HepG2 (cell line): ENCODE results near the gene PTGER4. TPM values are rescaled to one million over a fixed set of nuclear protein-coding genes. Genes with fewer than 3 reads are reported as not detected.

Experiments used
- ATAC-seq: fragments of 200-7000 bp; cut with Tn5 transposase; 3 replicates; pipeline ENCODE4 v1.9.1; 2020; ENCODE audit warnings: mild to moderate bottlenecking, moderate library complexity
- BruUV-seq: library from RNA; stranded (reverse); fragments of 400-500 nt; replicated peaks from 2 replicates; lab custom pipeline; 2021; lab: Mats Ljungman, UMichigan
- CTCF ChIA-PET: fragments of 300-600 bp; formaldehyde crosslinking; extraction: SDS; loops from one replicate; lab custom pipeline; 2021; ENCODE audit warnings: low total read pairs, inconsistent platforms, low intra/inter-chr PET ratio; lab: Yijun Ruan, JAX
- POLR2A ChIA-PET: fragments of 350-600 bp; sonication (Branson Sonifier 250); formaldehyde crosslinking; loops from one replicate; lab custom pipeline; 2020; ENCODE audit warnings: antibody characterized with exemption, inconsistent platforms; lab: Yijun Ruan, JAX
- DNase-seq: peaks from one replicate; pipeline ENCODE4 v3.0.0-alpha.2; 2015; ENCODE audit warnings: low spot score
- FAIRE-seq: peaks from 3 replicates; lab custom pipeline; 2011; peaks lifted over from hg19 to GRCh38; lab: Jason Lieb, UNC
- H2AFZ ChIP-seq: one replicate; pipeline ENCODE4 v1.6.1; 2011; ENCODE audit warnings: low read length, inconsistent platforms
- H3K27ac ChIP-seq: fragments of 300-600 bp; 3 replicates; pipeline ENCODE4 v1.8.0; 2011; ENCODE audit warnings: mixed run types, mild to moderate bottlenecking, mixed read lengths, low read length, inconsistent platforms; ENCODE audit not compliant: insufficient read depth; ENCODE audit errors: extremely low read length
- H3K27me3 ChIP-seq, 2 experiments: fragments of 200-600 bp in 1 of 2; 2 replicates in 1 of 2; 3 replicates in 1 of 2; pipeline versions ENCODE4 v1.6.0 to v1.8.0; 2011; ENCODE audit warnings: low read length in 2 of 2, mild to moderate bottlenecking in 2 of 2, moderate library complexity in 2 of 2, inconsistent platforms in 1 of 2; ENCODE audit not compliant: insufficient read depth in 2 of 2, control insufficient read depth in 1 of 2
- H3K36me3 ChIP-seq, 2 experiments: fragments of 200-600 bp in 1 of 2; replicated peaks in 1 of 2; 2 replicates in 1 of 2; 3 replicates in 1 of 2; pipeline versions ENCODE4 v1.5.1 to v1.8.0; 2011; ENCODE audit warnings: low read length in 2 of 2, inconsistent platforms in 1 of 2; ENCODE audit not compliant: insufficient read depth in 2 of 2, control insufficient read depth in 1 of 2
- H3K4me1 ChIP-seq: 2 replicates; pipeline ENCODE4 v1.5.1; 2012; ENCODE audit warnings: low read length, inconsistent platforms; ENCODE audit not compliant: insufficient read depth
- H3K4me2 ChIP-seq: 2 replicates; pipeline ENCODE4 v1.6.0; 2011; ENCODE audit warnings: low read depth, low read length, inconsistent platforms
- H3K4me3 ChIP-seq, 3 experiments: fragments of 200-600 bp in 1 of 3; sonication (generic), shearing (Covaris generic) in 1 of 3; replicated peaks in 1 of 3; 2 replicates each; pipeline ENCODE4 v1.5.1; 2011 to 2016; ENCODE audit warnings: low read length in 3 of 3, inconsistent platforms in 2 of 3, low read depth in 2 of 3, mild to moderate bottlenecking in 2 of 3, control low read depth in 1 of 3, mixed read lengths in 1 of 3; ENCODE audit not compliant: insufficient read depth in 1 of 3
- H3K79me2 ChIP-seq: one replicate; pipeline ENCODE4 v1.6.1; 2011; ENCODE audit warnings: low read length, inconsistent platforms; ENCODE audit not compliant: insufficient read depth
- H3K9ac ChIP-seq: 2 replicates; pipeline ENCODE4 v1.6.0; 2011; ENCODE audit warnings: mild to moderate bottlenecking, low read depth, low read length, inconsistent platforms; ENCODE audit not compliant: insufficient read depth
- H3K9me3 ChIP-seq: 2 replicates; pipeline ENCODE4 v1.5.1; 2012; ENCODE audit warnings: mild to moderate bottlenecking, low read length
- H4K20me1 ChIP-seq: 2 replicates; pipeline ENCODE4 v1.6.0; 2011; ENCODE audit warnings: inconsistent platforms, mild to moderate bottlenecking, low read length, moderate library complexity; ENCODE audit not compliant: insufficient read depth
- ATF2 ChIP-seq: sonication (generic); formaldehyde crosslinking; IDR thresholded peaks from 2 replicates; pipeline ENCODE4 v1.4.0; 2020; ENCODE audit warnings: missing genetic modification reagents
- BORCS8-MEF2B ChIP-seq: sonication (generic); formaldehyde crosslinking; IDR thresholded peaks from 2 replicates; pipeline ENCODE4 v1.8.0; 2022; ENCODE audit warnings: mild to moderate bottlenecking, missing genetic modification reagents
- FOXK2 ChIP-seq: fragments of 450-650 bp; IDR thresholded peaks from 2 replicates; pipeline ENCODE4 v1.6.1; 2016
- HDAC2 ChIP-seq: sonication (generic); formaldehyde crosslinking; IDR thresholded peaks from 2 replicates; pipeline ENCODE4 v1.4.0; 2020; ENCODE audit warnings: missing genetic modification reagents
- IKZF1 ChIP-seq: fragments of 450-650 bp; IDR thresholded peaks from 2 replicates; pipeline ENCODE4 v1.7.1; 2016
- LCORL ChIP-seq, 2 experiments: fragments of 450-650 bp in 1 of 2; sonication (generic) in 1 of 2; formaldehyde crosslinking in 1 of 2; IDR thresholded peaks; 2 replicates each; pipeline versions ENCODE4 v1.5.0 to v1.6.1; 2017 to 2020; ENCODE audit warnings: antibody characterized with exemption in 1 of 2, missing genetic modification reagents in 1 of 2
- MIER3 ChIP-seq: IDR thresholded peaks from 2 replicates; pipeline ENCODE4 v1.6.1; 2016; ENCODE audit warnings: missing compliant biosample characterization, borderline replicate concordance
- NR2F2 ChIP-seq: IDR thresholded peaks from 2 replicates; pipeline ENCODE4 v1.6.1; 2012; ENCODE audit warnings: low read depth, inconsistent platforms, borderline replicate concordance
- SMAD3 ChIP-seq: sonication (generic); formaldehyde crosslinking; IDR thresholded peaks from 2 replicates; pipeline ENCODE4 v1.4.0; 2020; ENCODE audit warnings: missing genetic modification reagents
- SNAPC5 ChIP-seq: sonication (generic); formaldehyde crosslinking; IDR thresholded peaks from 2 replicates; pipeline ENCODE4 v1.8.1; 2023; ENCODE audit warnings: mild to moderate bottlenecking, missing genetic modification reagents, borderline replicate concordance
- SNRNP70 ChIP-seq: fragments of 200-400 bp; formaldehyde crosslinking; IDR thresholded peaks from 2 replicates; pipeline ENCODE4 v1.6.1; 2017; ENCODE audit warnings: mild to moderate bottlenecking, low read depth, low read length, moderate library complexity
- ZBTB7B ChIP-seq: sonication (generic); formaldehyde crosslinking; IDR thresholded peaks from 2 replicates; pipeline ENCODE4 v1.4.0; 2020; ENCODE audit warnings: missing genetic modification reagents
- ZNF317 ChIP-seq: sonication (generic); formaldehyde crosslinking; IDR thresholded peaks from 2 replicates; pipeline ENCODE4 v1.5.0; 2020; ENCODE audit warnings: mild to moderate bottlenecking, missing genetic modification reagents
- ZNF44 ChIP-seq: sonication (generic); formaldehyde crosslinking; IDR thresholded peaks from 2 replicates; pipeline ENCODE4 v1.5.1; 2020; ENCODE audit warnings: mild to moderate bottlenecking, missing genetic modification reagents
- ZNF460 ChIP-seq: sonication (generic); formaldehyde crosslinking; IDR thresholded peaks from 2 replicates; pipeline ENCODE4 v1.5.1; 2020; ENCODE audit warnings: missing genetic modification reagents, mild to moderate bottlenecking, borderline replicate concordance
- ZNF510 ChIP-seq: sonication (generic); formaldehyde crosslinking; IDR thresholded peaks from 2 replicates; pipeline ENCODE4 v1.4.0; 2020; ENCODE audit warnings: low read depth, mild to moderate bottlenecking, missing genetic modification reagents
- ZNF839 ChIP-seq: sonication (generic); formaldehyde crosslinking; IDR thresholded peaks from 2 replicates; pipeline ENCODE4 v1.4.0; 2020; ENCODE audit warnings: missing genetic modification reagents, mild to moderate bottlenecking, borderline replicate concordance
- WGBS: methylation state at CpG from one replicate; pipeline ENCODE4 v1.1.6; 2017; ENCODE audit warnings: low lambda C conversion rate; 5-methylcytosine and 5-hydroxymethylcytosine counted together
- in situ Hi-C: cut with HindIII; loops from 2 replicates; pipeline ENCODE4 v1.10.0; 2017; ENCODE audit warnings: low pct_unique_long_range_greater_than_20kb; ENCODE audit not compliant: extremely low pct_ligation_motif_present
- intact Hi-C: fragments of 100-400 bp; cut with micrococcal nuclease; formaldehyde crosslinking; loops from one replicate; pipeline ENCODE4 v1.10.0; 2022; ENCODE audit not compliant: unreplicated experiment
- polyA plus RNA-seq, 8 experiments: library from polyadenylated mRNA; depleted of rRNA in 3 of 8; stranded (reverse) in 7 of 8; unstranded in 1 of 8; fragments of >200 nt; fragmentation: Illumina TruSeq in 4 of 8; extraction: Trizol in 4 of 8; gene quantifications; 2 replicates each; pipeline versions ENCODE4 v1.2.1 to v1.2.3, GENCODE V29; 2011 to 2016; ENCODE audit warnings: low read depth in 4 of 8, missing spikeins in 1 of 8, mixed read lengths in 1 of 8; ENCODE audit not compliant: insufficient read depth in 1 of 8
- total RNA-seq, 5 experiments: library from RNA; depleted of rRNA; stranded (reverse); fragments of >200 nt; fragmentation: Illumina TruSeq; extraction: Trizol; gene quantifications; 2 replicates each; pipeline ENCODE4 v1.2.3, GENCODE V29; 2016; ENCODE audit warnings: low read depth in 1 of 5
- TF ChIP-seq, protein P1 (sequence below), 2 experiments: IDR thresholded peaks; 2 replicates each; pipeline ENCODE4 v1.6.1; 2011 to 2012; ENCODE audit warnings: low read length in 2 of 2, borderline replicate concordance in 1 of 2, low read depth in 1 of 2, mild to moderate bottlenecking in 1 of 2, moderate library complexity in 1 of 2
- TF ChIP-seq, protein P2 (sequence below): sonication (generic); formaldehyde crosslinking; IDR thresholded peaks from 2 replicates; pipeline ENCODE4 v1.4.0; 2020; ENCODE audit warnings: mild to moderate bottlenecking, missing genetic modification reagents

PTGER4 gene
- total and polyA plus RNA-seq, 2 of the 13 experiments (the other 11 are each of a cell fraction or from before 2014, with no cell fraction given) = 0.01 to 0.11 TPM

GRCh38 chr5:40631236-40631635, 48.5 kb upstream of the PTGER4 start (continued):
- TF ChIP-seq SNAPC5 (CRISPR knock-in tag) (no peak), HDAC2 (no peak), LCORL (IDR thresholded peaks at IDR 0.05) (no peak), LCORL (CRISPR knock-in tag; IDR thresholded peaks at IDR 0.05) (no peak), FOXK2 (no peak), ZNF44 (CRISPR knock-in tag) (no peak), ZNF317 (no peak)

GRCh38 chr5:40634154-40634553, 45.6 kb upstream of the PTGER4 start:
- Histone ChIP-seq H3K79me2 (no peaks in the 10 kb centered on the region), H3K27ac (no peak overlapping the region), H4K20me1 (no peaks in the 10 kb centered on the region), H3K36me3 (no peaks in the 10 kb centered on the region), H3K4me3 (no peak overlapping the region), H3K9ac (no peak overlapping the region), H3K9me3 (no peaks in the 10 kb centered on the region), H3K27me3 (no peaks in the 10 kb centered on the region), H3K4me2 (no peak overlapping the region), H2AFZ (no peak overlapping the region), H3K4me1 (no peaks in the 10 kb centered on the region)
- FAIRE-seq = no peak
- POLR2A ChIA-PET = no interaction called here
- WGBS = 25% methylated on average over 2 of the region's 3 CpGs
- ATAC-seq = no peak
- CTCF ChIA-PET = no interaction called here
- intact Hi-C loops = no loop called here
- in situ Hi-C loops = no loop called here
- no TSS peak for BruUV-seq
- DNase-seq = no peak
- TF ChIP-seq ZNF839 (CRISPR knock-in tag) (no peak), ATF2 (CRISPR knock-in tag) (no peak), SNRNP70 (no peak), ZBTB7B (CRISPR knock-in tag) (no peak), MIER3 (CRISPR knock-in tag) (no peak), IKZF1 (no peak), ZNF460 (no peak), NR2F2 (no peak), SMAD3 (no peak), SNAPC5 (CRISPR knock-in tag) (no peak), ZNF510 (no peak), BORCS8-MEF2B (CRISPR knock-in tag) (no peak)
- TF ChIP-seq, protein P1, sequence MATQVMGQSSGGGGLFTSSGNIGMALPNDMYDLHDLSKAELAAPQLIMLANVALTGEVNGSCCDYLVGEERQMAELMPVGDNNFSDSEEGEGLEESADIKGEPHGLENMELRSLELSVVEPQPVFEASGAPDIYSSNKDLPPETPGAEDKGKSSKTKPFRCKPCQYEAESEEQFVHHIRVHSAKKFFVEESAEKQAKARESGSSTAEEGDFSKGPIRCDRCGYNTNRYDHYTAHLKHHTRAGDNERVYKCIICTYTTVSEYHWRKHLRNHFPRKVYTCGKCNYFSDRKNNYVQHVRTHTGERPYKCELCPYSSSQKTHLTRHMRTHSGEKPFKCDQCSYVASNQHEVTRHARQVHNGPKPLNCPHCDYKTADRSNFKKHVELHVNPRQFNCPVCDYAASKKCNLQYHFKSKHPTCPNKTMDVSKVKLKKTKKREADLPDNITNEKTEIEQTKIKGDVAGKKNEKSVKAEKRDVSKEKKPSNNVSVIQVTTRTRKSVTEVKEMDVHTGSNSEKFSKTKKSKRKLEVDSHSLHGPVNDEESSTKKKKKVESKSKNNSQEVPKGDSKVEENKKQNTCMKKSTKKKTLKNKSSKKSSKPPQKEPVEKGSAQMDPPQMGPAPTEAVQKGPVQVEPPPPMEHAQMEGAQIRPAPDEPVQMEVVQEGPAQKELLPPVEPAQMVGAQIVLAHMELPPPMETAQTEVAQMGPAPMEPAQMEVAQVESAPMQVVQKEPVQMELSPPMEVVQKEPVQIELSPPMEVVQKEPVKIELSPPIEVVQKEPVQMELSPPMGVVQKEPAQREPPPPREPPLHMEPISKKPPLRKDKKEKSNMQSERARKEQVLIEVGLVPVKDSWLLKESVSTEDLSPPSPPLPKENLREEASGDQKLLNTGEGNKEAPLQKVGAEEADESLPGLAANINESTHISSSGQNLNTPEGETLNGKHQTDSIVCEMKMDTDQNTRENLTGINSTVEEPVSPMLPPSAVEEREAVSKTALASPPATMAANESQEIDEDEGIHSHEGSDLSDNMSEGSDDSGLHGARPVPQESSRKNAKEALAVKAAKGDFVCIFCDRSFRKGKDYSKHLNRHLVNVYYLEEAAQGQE (IDR thresholded peaks at IDR 0.05; ENCODE audit: borderline replicate concordance in 1 of 2, low read depth in 1 of 2, low read length in 2 of 2) = no peak
- TF ChIP-seq, protein P2, sequence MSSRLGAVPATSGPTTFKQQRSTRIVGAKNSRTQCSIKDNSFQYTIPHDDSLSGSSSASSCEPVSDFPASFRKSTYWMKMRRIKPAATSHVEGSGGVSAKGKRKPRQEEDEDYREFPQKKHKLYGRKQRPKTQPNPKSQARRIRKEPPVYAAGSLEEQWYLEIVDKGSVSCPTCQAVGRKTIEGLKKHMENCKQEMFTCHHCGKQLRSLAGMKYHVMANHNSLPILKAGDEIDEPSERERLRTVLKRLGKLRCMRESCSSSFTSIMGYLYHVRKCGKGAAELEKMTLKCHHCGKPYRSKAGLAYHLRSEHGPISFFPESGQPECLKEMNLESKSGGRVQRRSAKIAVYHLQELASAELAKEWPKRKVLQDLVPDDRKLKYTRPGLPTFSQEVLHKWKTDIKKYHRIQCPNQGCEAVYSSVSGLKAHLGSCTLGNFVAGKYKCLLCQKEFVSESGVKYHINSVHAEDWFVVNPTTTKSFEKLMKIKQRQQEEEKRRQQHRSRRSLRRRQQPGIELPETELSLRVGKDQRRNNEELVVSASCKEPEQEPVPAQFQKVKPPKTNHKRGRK (CRISPR knock-in tag) = no peak
